Gastroesophageal sphincter (tissue), 4 donors: ENCODE data around the gene NFASC. TPM values are rescaled to one million over a fixed set of nuclear protein-coding genes. Genes with fewer than 3 reads are reported as not detected.

Experiments
- ATAC-seq: fragments of 150-250 bp; one replicate; pipeline ENCODE4 v1.9.1; 2016; ENCODE audit warnings: mild to moderate bottlenecking, moderate library complexity
- H3K27ac ChIP-seq, 4 donors: fragments of 200-600 bp; sonication (generic) in 3 of 4; 1 replicate in 3 of 4; 2 replicates in 1 of 4; pipeline ENCODE4 v1.5.1; 2016 to 2019
- H3K27me3 ChIP-seq: fragments of 200-600 bp; sonication (generic); one replicate; pipeline ENCODE4 v1.5.1; 2019
- H3K36me3 ChIP-seq, 2 donors: fragments of 200-600 bp; sonication (generic); one replicate each; pipeline ENCODE4 v1.5.1; 2019; ENCODE audit warnings: control low read depth in 1 of 2
- H3K4me1 ChIP-seq, 3 donors: fragments of 200-600 bp; sonication (generic); 1 replicate in 2 of 3; 2 replicates in 1 of 3; pipeline ENCODE4 v1.5.1; 2016 to 2019; ENCODE audit warnings: control low read depth in 2 of 3
- H3K4me3 ChIP-seq, 2 donors: fragments of 200-600 bp; sonication (generic); one replicate each; pipeline ENCODE4 v1.5.1; 2019; ENCODE audit warnings: mild to moderate bottlenecking in 1 of 2, moderate library complexity in 1 of 2
- H3K9me3 ChIP-seq, 3 donors: fragments of 200-600 bp; sonication (generic); one replicate each; pipeline ENCODE4 v1.5.1; 2017 to 2019; ENCODE audit warnings: control low read depth in 2 of 3
- CTCF ChIP-seq, 4 experiments: fragments of 200-600 bp in 2 of 4; fragments of 450-650 bp in 2 of 4; sonication (generic) in 1 of 4; IDR thresholded peaks; one replicate each; pipeline ENCODE4 v1.5.1; 2017 to 2019; ENCODE audit warnings: antibody characterized with exemption in 4 of 4, mild to moderate bottlenecking in 2 of 4, moderate library complexity in 2 of 4
- EP300 ChIP-seq: sonication (generic); formaldehyde crosslinking; IDR thresholded peaks from one replicate; pipeline ENCODE4 v1.6.1; 2017; ENCODE audit warnings: antibody characterized with exemption, mild to moderate bottlenecking
- POLR2A ChIP-seq, 2 donors: fragments of 450-650 bp; IDR thresholded peaks; one replicate each; pipeline ENCODE4 v1.6.1; 2017; ENCODE audit warnings: antibody characterized with exemption in 2 of 2, mild to moderate bottlenecking in 2 of 2, moderate library complexity in 1 of 2
- POLR2AphosphoS5 ChIP-seq: sonication (generic); formaldehyde crosslinking; IDR thresholded peaks from one replicate; pipeline ENCODE4 v1.6.1; 2017; ENCODE audit warnings: antibody characterized with exemption
- WGBS, 2 donors: methylation state at CpG; one replicate each; pipeline ENCODE4 v1.1.5; 2018; ENCODE audit warnings: low coverage in 1 of 2; 5-methylcytosine and 5-hydroxymethylcytosine counted together
- total RNA-seq, 4 donors: library from RNA; depleted of rRNA; stranded (reverse); fragments of >200 nt; gene quantifications; one replicate each; pipeline ENCODE4 v1.1.0, GENCODE V29; 2016

Gene NFASC
- total RNA-seq, 4 donors from 2014 or later: 39.0 to 121 (median 54.5) TPM

GRCh38 chr1:204925701-204926100, 55.0 kb downstream of the NFASC start:
- TF ChIP-seq POLR2AphosphoS5 (no peak), EP300 (no peak), CTCF (IDR thresholded peaks at IDR 0.05) (no peak), POLR2A (IDR thresholded peaks at IDR 0.05) (no peak)
- H3K9me3 ChIP-seq: no peaks in the 10 kb centered on the region
- no peak for ATAC-seq
- H3K27me3 ChIP-seq: no peaks in the 10 kb centered on the region
- no peak overlapping the region for H3K4me3 ChIP-seq
- no peak overlapping the region for H3K27ac ChIP-seq
- peaks cover 0 to 23% of the 10 kb centered on the region in 2 donors for H3K36me3 ChIP-seq
- 75 to 85% methylated on average over 1 of the region's 1 CpG for WGBS, 2 donors
- peaks cover 0 to 24% (median 7%) of the 10 kb centered on the region in 3 donors for H3K4me1 ChIP-seq

- Histone ChIP-seq H3K36me3 (peaks cover 0 to 17% of the 10 kb centered on the region in 2 donors), H3K9me3 (no peaks in the 10 kb centered on the region), H3K4me3 (no peak overlapping the region), H3K4me1 (peaks cover 0 to 18% (median 7%) of the 10 kb centered on the region in 3 donors), H3K27me3 (no peaks in the 10 kb centered on the region), H3K27ac (no peak overlapping the region)
- ATAC-seq: no peak
- TF ChIP-seq EP300 (no peak), CTCF (IDR thresholded peaks at IDR 0.05) (no peak), POLR2A (IDR thresholded peaks at IDR 0.05) (no peak), POLR2AphosphoS5 (no peak)
- WGBS, 2 donors: 50 to 76% methylated on average over 1 to 9 of the region's 11 CpGs
Observed at GRCh38 chr1:204927673-204928641, 57.3 kb downstream of the NFASC start.

- TF ChIP-seq CTCF (IDR thresholded peaks at IDR 0.05) (no peak), EP300 (no peak), POLR2A (IDR thresholded peaks at IDR 0.05) (no peak), POLR2AphosphoS5 (no peak)
- H3K9me3 ChIP-seq: no peaks in the 10 kb centered on the region
- WGBS, 2 donors: 68 to 83% methylated on average over 6 of the region's 8 CpGs
Observed at GRCh38 chr1:204928671-204929486, 58.2 kb downstream of the NFASC start.

GRCh38 chr1:204929487-204930154, 59.0 kb downstream of the NFASC start:
- Histone ChIP-seq H3K4me3 (no peak overlapping the region), H3K4me1 (peaks cover 0 to 15% (median 0%) of the 10 kb centered on the region in 3 donors), H3K9me3 (no peaks in the 10 kb centered on the region), H3K27ac (no peak overlapping the region), H3K36me3 (peaks cover 0 to 13% of the 10 kb centered on the region in 2 donors), H3K27me3 (no peaks in the 10 kb centered on the region)
- WGBS, 2 donors: 78 to 96% methylated on average over 3 to 4 of the region's 6 CpGs
- ATAC-seq: no peak
- TF ChIP-seq POLR2A (IDR thresholded peaks at IDR 0.05): no peak
- TF ChIP-seq POLR2AphosphoS5: no peak
- no peak for TF ChIP-seq CTCF (IDR thresholded peaks at IDR 0.05)
- TF ChIP-seq EP300: no peak

More at GRCh38 chr1:204928671-204929486, 58.2 kb downstream of the NFASC start:
- Histone ChIP-seq H3K27me3 (no peaks in the 10 kb centered on the region), H3K4me1 (peaks cover 0 to 15% (median 6%) of the 10 kb centered on the region in 3 donors), H3K36me3 (peaks cover 0 to 11% of the 10 kb centered on the region in 2 donors), H3K27ac (no peak overlapping the region), H3K4me3 (no peak overlapping the region)
- no peak for ATAC-seq
